ENCODE results near the gene BCAP31.
"Not testable (repeated sequence)": the region's sequence is repeated elsewhere in the genome, so short reads cannot be mapped to it uniquely, and the experiment has no call there.

BCAP31 gene

GRCh38 chrX:153707406-153707805 is 16.8 kb downstream of the BCAP31 start:
- no peak for DNase-seq

DNA sequence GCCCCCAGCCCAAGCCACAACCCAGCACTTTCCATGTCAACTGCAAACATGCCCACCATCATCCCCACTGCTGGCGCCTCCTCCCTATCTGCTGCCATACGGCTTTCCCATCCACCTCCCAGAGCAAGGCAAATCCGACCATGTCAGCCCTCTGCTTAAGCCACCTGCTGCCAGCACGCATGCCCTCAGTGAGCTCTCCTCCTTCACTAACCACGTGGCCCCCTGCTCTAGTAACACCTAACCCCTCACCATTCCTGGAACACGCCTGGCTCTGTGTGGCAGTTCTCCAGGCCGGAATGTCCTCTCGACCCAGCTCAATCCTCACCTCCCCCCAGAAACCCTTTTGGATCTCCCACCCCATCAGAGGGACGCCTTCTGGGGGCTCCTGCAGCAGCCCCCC is 17.4 kb downstream of the BCAP31 start:
- no peak for DNase-seq

DNA sequence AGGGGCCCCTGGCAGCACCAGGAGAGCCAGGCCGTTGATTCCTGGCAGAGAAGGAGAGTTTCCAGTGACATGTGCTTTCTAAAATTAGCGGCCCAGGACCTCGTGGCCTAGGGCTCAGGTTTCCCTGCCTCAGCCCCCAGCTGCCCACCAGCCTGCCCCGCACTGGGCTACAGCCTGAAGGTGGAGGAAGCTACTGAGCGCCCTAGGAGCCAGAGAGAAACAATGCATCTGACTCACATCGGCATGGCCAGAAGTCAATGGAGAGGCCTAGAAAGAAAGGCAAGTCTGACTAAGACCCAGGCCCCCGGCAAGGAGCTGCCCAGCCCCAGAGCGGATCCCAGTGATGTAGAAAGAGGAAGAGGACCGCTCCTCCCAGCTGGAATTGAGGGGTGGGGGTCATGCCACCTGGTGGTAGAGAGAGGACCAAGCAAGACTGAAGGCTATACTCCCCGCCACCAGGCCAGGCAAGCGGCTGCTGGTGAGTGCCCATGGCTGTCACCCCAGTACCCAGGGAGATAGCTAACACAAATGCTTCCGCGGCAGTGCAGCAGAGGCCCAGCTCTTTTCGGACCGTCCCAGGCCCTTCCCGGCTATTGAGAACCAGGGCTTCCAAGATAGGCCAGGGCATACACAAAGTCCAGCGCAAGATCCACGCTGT is 18.7 kb downstream of the BCAP31 start:
- not testable (repeated sequence) for DNase-seq

DNA sequence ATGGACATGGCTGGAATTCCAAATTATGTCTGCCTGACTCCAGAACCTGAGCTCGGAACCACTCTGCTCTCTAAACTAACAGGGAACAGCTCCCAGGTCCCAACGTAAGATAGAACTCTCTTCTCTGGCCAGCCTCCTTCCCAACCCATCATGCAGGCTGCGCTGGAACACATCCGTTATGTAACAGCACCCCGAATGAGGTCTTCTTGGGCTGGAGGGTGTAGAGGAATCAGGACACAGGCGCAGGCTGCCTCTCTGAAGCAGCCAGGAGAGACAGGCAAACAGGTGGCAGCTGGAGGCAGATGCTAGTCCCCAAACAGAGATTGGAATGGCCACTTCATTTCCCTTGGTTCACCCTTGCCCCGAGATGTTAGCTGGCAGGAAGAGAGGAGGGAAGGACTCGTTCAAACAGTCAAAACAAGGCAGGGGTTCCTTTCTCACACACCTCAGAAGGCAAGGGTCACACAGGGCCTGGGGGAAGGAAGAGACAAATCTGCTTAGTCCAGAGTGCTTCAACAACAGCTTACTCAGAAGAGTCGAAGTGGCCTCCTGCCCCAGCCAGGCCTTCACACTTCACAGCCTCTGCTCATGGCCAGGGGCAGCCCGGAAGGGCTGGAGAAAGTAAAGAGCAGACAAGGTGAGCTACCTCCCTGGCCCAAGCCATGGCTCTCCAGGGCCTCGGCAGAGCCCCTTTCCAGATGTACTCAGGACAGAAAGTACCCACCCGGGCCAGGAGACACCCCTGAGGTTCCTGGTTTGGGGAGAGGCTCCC is 19.4 kb downstream of the BCAP31 start:
- DNase-seq: not testable (repeated sequence)

GRCh38 chrX:153704021-153704526 is 20.1 kb downstream of the BCAP31 start:
- no peak for DNase-seq

- DNase-seq: no peak
Observed at GRCh38 chrX:153703036-153703370, 21.2 kb downstream of the BCAP31 start.

GRCh38 chrX:153702336-153703035 is 21.7 kb downstream of the BCAP31 start:
- DNase-seq: no peak

GRCh38 chrX:153701706-153702105 is 22.5 kb downstream of the BCAP31 start:
- DNase-seq: no peak

DNA sequence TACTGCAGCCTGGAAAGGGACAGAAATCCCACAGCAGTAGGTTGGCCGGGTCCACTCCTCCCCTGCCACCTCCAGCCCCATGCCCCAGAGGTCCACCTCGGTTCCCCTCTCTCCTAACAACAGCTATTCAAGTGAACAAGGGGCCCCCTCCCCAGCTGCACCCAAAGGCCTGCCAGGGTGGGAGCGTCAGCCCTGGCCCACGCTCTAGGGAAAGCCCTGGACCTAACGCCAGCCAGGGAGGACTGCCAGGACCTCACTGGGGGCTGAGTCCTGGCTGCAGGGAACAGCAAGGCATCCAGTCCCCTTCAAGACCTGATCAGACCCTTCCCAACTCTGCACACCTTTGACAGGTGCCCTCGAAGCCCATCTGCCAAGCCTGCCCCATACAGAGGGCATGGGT is 23.2 kb downstream of the BCAP31 start:
- no peak for DNase-seq

DNA sequence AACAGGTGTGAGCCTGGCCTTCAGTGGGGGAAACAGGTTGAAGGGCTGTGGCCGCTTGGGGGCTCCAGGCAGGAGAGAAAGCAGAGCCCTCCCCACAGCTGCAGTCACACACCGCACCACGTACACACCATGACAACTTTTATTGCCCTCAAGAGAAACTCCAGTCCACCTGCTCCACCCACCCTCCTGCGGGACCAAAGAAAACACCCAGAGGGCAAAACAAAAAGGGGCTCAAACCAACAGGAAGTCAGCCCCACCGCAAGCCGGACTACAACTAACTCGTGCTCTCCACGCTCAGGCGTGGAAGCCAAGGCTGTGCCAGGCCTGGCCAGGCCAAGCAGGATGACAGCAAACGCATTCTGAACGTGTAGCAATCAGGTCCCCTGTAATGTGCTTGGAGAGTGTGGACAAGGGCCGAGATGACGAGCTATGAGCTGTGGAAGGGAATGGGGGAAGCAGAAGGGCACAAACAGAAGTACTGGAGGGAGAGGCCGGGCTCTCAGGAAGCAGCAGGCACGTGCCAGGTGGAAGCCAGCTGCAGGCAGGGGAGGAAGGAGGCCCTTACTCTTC is 23.7 kb downstream of the BCAP31 start:
- no peak for DNase-seq

DNA sequence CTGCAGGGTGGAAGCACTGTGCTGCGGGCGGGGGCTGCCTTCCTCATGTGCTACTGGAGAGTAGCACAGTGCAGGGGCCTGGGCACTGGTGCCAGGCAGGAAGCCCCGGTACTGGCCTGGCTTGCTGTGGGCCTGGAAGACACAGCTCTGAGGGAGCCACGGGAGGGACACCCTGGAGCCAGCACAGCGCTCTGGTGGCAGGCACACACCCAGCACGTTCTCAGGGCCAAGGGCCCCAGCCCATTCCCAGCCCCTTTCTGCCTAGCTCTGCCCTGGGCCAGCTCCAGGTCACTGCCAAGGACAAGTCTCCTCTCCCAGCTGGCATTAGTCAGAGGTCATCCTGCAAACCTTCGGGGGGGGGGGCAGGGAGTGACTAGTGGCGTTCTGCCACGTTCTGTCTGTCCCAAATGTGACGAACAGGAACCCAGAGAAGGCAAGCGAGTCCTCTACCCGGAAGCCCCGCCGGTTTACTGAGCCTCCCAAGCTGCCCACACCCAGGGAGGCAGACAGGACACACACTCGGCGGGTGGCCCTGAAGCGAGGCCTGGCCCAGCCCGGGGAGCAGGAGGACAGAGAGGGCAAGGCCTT is 24.3 kb downstream of the BCAP31 start:
- not testable (repeated sequence) for DNase-seq

- not testable (repeated sequence) for DNase-seq
Observed at GRCh38 chrX:153699210-153699783, 24.9 kb downstream of the BCAP31 start.

- no peak for DNase-seq
Observed at GRCh38 chrX:153697924-153698865, 26.0 kb downstream of the BCAP31 start.

GRCh38 chrX:153696986-153697722 is 27.0 kb downstream of the BCAP31 start:
- DNase-seq: not testable (repeated sequence)

DNA sequence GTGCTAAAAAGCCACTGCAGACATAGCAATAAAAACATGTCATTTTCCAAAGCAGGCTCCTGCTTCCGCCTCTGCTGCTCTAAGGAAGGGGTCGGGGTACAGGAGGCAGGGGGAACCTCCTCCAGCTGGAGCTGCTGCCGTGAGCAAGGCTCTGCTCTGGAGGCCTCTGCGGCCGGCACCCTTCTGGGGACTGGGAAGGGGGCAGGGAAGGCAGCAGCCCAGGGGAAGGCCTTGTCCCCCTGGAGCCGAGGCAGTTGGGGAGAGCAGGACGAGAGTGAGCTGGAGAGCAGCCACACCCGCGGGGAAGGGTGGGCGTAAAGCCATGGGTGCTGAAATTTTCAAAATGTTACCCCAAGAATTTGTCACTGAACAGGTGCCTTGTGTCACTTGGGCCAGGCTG is 27.6 kb downstream of the BCAP31 start:
- not testable (repeated sequence) for DNase-seq

DNA sequence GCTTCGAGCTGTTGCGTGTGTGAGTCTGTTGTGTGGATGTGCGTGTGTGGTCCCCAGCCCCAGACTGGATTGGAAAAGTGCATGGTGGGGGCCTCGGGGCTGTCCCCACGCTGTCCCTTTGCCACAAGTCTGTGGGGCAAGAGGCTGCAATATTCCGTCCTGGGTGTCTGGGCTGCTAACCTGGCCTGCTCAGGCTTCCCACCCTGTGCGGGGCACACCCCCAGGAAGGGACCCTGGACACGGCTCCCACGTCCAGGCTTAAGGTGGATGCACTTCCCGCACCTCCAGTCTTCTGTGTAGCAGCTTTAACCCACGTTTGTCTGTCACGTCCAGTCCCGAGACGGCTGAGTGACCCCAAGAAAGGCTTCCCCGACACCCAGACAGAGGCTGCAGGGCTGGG is 28.1 kb downstream of the BCAP31 start:
- DNase-seq: no peak

DNA sequence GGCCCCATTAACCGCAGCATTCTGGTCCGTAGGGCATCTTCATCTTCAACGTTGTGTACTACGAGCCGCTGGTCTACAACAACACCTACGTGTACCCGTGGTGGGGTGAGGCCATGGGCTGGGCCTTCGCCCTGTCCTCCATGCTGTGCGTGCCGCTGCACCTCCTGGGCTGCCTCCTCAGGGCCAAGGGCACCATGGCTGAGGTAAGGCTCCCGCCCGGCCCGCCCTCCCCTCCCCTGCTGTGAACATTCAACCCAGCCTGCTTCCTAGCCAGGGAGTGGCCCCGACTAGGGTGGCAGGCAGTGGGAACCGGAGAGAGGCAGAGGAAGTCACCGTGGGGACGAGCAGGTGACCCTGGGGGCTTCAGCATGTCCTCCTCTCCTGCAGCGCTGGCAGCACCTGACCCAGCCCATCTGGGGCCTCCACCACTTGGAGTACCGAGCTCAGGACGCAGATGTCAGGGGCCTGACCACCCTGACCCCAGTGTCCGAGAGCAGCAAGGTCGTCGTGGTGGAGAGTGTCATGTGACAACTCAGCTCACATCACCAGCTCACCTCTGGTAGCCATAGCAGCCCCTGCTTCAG is 29.4 kb downstream of the BCAP31 start:
- no peak for DNase-seq

GRCh38 chrX:153694256-153694655 is 29.9 kb downstream of the BCAP31 start:
- DNase-seq: not testable (repeated sequence)

DNA sequence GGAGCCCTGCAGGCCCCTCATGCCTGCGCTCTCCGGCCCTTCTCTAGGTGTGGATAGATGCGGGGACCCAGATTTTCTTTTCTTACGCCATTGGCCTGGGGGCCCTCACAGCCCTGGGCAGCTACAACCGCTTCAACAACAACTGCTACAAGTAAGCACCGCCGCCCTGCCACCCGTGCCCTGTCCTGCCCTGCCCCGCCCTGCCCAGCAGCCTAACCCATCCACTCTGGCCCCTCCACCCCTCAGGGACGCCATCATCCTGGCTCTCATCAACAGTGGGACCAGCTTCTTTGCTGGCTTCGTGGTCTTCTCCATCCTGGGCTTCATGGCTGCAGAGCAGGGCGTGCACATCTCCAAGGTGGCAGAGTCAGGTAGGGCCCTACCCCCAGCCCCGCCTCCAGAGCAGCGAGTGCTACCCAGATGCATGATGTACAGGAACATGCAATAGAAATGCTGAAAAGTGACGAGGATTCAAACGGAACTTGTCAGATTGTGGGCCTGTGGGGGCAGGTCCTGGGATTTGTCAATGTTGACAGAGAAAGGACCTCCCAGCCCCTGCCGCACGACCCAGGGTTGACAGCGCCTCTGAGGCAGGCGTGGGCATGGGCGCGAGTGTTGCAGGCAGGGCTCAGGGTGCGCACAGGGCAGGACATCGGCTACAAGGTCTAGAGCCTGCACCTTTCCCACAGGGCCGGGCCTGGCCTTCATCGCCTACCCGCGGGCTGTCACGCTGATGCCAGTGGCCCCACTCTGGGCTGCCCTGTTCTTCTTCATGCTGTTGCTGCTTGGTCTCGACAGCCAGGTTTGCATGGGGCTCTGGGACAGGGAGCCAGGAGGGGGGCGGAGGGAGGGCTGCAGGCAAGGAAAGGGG is 30.7 kb downstream of the BCAP31 start:
- DNase-seq: no peak
